Smooth muscle cell (in vitro differentiated cells): ENCODE results near the gene GLYR1. TPM values are rescaled to one million over a fixed set of nuclear protein-coding genes. Genes with fewer than 3 reads are reported as not detected.

ENCODE experiments used
- DNase-seq: peaks from one replicate; lab custom pipeline; 2025; ENCODE audit not compliant: unreplicated experiment; lab: John Stamatoyannopoulos, UW
- H2AFZ ChIP-seq: fragments of 200-600 bp; sonication (generic); 2 replicates; pipeline ENCODE4 v1.6.0; 2016; ENCODE audit warnings: antibody characterized with exemption, low read depth, mild to moderate bottlenecking
- H3F3A ChIP-seq: fragments of 200-600 bp; sonication (generic); 2 replicates; pipeline ENCODE4 v1.6.0; 2017; ENCODE audit warnings: antibody characterized with exemption, low read depth
- H3K27ac ChIP-seq: fragments of 200-600 bp; sonication (generic); 2 replicates; pipeline ENCODE4 v1.5.1; 2016; ENCODE audit warnings: low read depth, mild to moderate bottlenecking
- H3K27me3 ChIP-seq: fragments of 200-600 bp; sonication (generic); 2 replicates; pipeline ENCODE4 v1.6.1; 2016; ENCODE audit warnings: low read depth, mild to moderate bottlenecking
- H3K36me3 ChIP-seq: fragments of 200-600 bp; sonication (generic); 2 replicates; pipeline ENCODE4 v1.5.1; 2016; ENCODE audit warnings: low read depth
- H3K4me1 ChIP-seq: fragments of 200-600 bp; sonication (generic); 2 replicates; pipeline ENCODE4 v1.5.1; 2016; ENCODE audit warnings: low read depth
- H3K4me2 ChIP-seq: fragments of 200-600 bp; sonication (generic); 2 replicates; pipeline ENCODE4 v1.6.0; 2016; ENCODE audit warnings: mild to moderate bottlenecking
- H3K4me3 ChIP-seq: fragments of 200-600 bp; sonication (generic); 2 replicates; pipeline ENCODE4 v1.5.1; 2016; ENCODE audit warnings: mild to moderate bottlenecking
- H3K79me2 ChIP-seq: fragments of 200-600 bp; sonication (generic); 2 replicates; pipeline ENCODE4 v1.6.0; 2016; ENCODE audit warnings: low read depth, mild to moderate bottlenecking
- H3K9ac ChIP-seq: fragments of 200-600 bp; sonication (generic); 2 replicates; pipeline ENCODE4 v1.6.0; 2016; ENCODE audit warnings: low read depth
- H3K9me3 ChIP-seq: fragments of 200-600 bp; sonication (generic); replicated peaks from 2 replicates; pipeline ENCODE4 v1.5.1; 2016; ENCODE audit warnings: low read depth
- H4K20me1 ChIP-seq: fragments of 200-600 bp; sonication (generic); 2 replicates; pipeline ENCODE4 v1.6.0; 2016; ENCODE audit warnings: low read depth
- WGBS: methylation state at CpG from one replicate; pipeline ENCODE4 v1.1.7; 2016; ENCODE audit warnings: low lambda C conversion rate; 5-methylcytosine and 5-hydroxymethylcytosine counted together
- polyA plus RNA-seq: library from polyadenylated mRNA; unstranded; fragments of >200 nt; fragmentation: Nextera tagmentation; extraction: Ambion mirVana; gene quantifications from 2 replicates; pipeline ENCODE4 v1.2.1, GENCODE V29; 2016
- total RNA-seq: library from RNA; depleted of rRNA; stranded (reverse); fragments of >200 nt; gene quantifications from 2 replicates; pipeline ENCODE4 v1.2.3, GENCODE V29; 2014
- TF ChIP-seq, protein P1 (sequence below): fragments of 200-600 bp; sonication (generic); IDR thresholded peaks from 2 replicates; pipeline ENCODE4 v1.5.1; 2017; ENCODE audit warnings: borderline replicate concordance, mild to moderate bottlenecking, antibody characterized with exemption; ENCODE audit not compliant: insufficient read depth, poor library complexity, severe bottlenecking

Gene GLYR1
- total and polyA plus RNA-seq, 2 experiments from 2014 or later, result 26.4 to 28.9 TPM

DNA sequence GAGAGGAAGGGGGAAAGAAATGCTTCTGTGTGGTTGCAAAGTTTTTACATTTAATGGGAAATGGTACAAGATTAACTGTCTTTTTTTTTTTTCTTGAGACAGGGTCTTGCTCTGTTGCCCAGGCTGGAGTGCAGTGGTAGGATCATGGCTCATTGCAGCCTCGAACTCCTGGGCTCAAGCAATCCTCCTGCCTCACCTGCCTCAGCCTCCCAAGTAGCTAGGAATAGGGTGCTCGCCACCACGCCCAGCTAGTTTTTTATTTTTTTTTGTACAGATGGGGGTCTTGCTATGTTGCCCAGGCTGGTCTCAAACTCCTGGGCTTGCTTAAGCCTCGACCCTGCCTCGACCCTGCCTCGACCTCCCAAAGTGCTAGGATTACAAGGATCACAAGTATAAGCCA, 40.8 kb downstream of the GLYR1 start:
- H3K36me3 ChIP-seq, result peaks cover 15% of the 10 kb centered on the region
- no peak overlapping the region for H2AFZ ChIP-seq
- H3K9ac ChIP-seq, result no peak overlapping the region
- no peak overlapping the region for H3K27ac ChIP-seq
- 67% methylated on average over 6 of the region's 6 CpGs for WGBS
- no peak overlapping the region for H3K4me3 ChIP-seq
- no peaks in the 10 kb centered on the region for H3K9me3 ChIP-seq
- no peaks in the 10 kb centered on the region for H3K27me3 ChIP-seq
- H3F3A ChIP-seq, result peaks cover 25% of the 10 kb centered on the region
- TF ChIP-seq, protein P1, sequence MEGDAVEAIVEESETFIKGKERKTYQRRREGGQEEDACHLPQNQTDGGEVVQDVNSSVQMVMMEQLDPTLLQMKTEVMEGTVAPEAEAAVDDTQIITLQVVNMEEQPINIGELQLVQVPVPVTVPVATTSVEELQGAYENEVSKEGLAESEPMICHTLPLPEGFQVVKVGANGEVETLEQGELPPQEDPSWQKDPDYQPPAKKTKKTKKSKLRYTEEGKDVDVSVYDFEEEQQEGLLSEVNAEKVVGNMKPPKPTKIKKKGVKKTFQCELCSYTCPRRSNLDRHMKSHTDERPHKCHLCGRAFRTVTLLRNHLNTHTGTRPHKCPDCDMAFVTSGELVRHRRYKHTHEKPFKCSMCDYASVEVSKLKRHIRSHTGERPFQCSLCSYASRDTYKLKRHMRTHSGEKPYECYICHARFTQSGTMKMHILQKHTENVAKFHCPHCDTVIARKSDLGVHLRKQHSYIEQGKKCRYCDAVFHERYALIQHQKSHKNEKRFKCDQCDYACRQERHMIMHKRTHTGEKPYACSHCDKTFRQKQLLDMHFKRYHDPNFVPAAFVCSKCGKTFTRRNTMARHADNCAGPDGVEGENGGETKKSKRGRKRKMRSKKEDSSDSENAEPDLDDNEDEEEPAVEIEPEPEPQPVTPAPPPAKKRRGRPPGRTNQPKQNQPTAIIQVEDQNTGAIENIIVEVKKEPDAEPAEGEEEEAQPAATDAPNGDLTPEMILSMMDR, result no peak
- peaks cover 8% of the 10 kb centered on the region for H3K4me1 ChIP-seq
- DNase-seq, result no peak
- H3K79me2 ChIP-seq, result peaks cover 4% of the 10 kb centered on the region
- H3K4me2 ChIP-seq, result no peak overlapping the region
- H4K20me1 ChIP-seq, result no peaks in the 10 kb centered on the region

DNA sequence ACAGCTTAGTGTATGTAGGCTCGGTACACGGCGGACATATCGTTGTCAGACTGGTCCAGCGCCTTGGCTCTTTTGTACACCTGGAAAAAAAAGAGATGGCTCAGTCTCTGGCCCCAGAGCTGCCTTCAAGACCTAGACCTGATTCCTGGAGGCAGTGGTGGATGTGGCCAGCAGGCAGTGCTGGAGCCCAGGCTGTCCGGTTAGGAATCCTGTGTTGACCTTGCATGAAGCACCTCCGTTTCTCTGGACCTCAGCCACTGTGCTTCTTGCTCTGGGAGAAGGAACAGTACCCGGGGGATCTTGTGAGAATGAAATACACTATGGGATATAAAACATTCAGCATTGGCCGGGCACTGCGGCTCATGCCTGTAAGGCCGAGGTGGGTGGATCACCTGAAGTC, 41.9 kb downstream of the GLYR1 start:
- Histone ChIP-seq H4K20me1 (no peaks in the 10 kb centered on the region), H3K4me1 (peaks cover 8% of the 10 kb centered on the region), H2AFZ (no peak overlapping the region), H3K79me2 (peaks cover 4% of the 10 kb centered on the region), H3K9ac (no peak overlapping the region), H3K27ac (peak overlapping the region; percentile 15), H3K36me3 (peaks cover 14% of the 10 kb centered on the region), H3F3A (peaks cover 25% of the 10 kb centered on the region), H3K4me3 (no peak overlapping the region), H3K27me3 (no peaks in the 10 kb centered on the region), H3K9me3 (no peaks in the 10 kb centered on the region), H3K4me2 (no peak overlapping the region)
- no peak for DNase-seq
- TF ChIP-seq, protein P1, result no peak
- WGBS, result 93% methylated on average over 11 of the region's 11 CpGs

DNA sequence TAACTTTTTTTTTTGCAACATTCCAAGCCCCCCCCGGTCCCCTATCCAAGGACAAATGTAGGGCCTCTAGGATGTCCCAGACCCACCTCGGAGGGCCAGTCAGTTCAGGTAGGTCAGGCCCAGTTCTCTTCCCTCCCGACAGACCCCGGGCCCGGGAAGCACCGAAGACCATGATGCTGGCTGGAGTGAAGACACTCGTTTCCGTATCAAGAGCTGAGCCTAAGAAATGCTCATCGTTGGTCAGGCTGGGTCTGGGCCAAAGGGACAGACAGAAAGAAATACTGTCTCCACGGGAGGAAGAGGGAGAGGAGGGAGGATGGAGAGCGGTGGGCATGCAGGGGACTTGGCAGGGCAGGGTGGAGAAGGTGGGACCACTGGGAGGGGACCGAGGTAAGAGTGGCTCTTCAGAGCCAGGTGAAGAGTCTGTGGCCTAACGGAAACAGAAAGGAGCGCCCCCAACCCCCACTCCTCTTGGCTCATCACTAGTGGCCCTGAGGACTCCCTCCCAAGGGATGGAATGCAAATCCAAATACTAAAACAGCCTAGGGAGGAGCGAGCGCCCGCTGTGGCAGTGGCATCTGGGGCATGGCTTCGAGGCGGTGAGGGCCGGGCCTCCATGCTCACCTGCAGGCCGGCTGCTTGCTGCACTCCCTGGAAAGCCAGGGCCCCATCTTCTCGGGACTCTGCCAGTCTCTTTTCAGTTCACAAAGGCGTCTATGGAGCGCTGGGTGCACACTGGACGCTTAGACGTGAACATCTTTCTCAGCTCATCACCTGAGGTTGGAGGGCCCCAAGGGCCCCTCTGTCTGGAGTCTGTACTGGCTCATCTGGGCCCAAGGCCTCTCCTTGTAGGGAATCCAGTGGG, 43.0 kb downstream of the GLYR1 start:
- DNase-seq, result no peak
- Histone ChIP-seq H3F3A (peaks cover 25% of the 10 kb centered on the region), H3K9me3 (no peaks in the 10 kb centered on the region), H3K79me2 (peaks cover 4% of the 10 kb centered on the region), H4K20me1 (no peaks in the 10 kb centered on the region), H3K36me3 (peaks cover 10% of the 10 kb centered on the region), H3K4me2 (peak overlapping the region; percentile 97), H3K4me3 (no peak overlapping the region), H3K4me1 (peaks cover 8% of the 10 kb centered on the region), H3K27ac (peak overlapping the region; percentile 15), H3K9ac (no peak overlapping the region), H3K27me3 (no peaks in the 10 kb centered on the region), H2AFZ (no peak overlapping the region)
- WGBS, result 76% methylated on average over 24 of the region's 26 CpGs
- TF ChIP-seq, protein P1, result no peak
